Measurements from ENCODE around the gene RGS6. TPM values are rescaled to one million over a fixed set of nuclear protein-coding genes. Genes with fewer than 3 reads are reported as not detected.
A peak's percentile ranks its signal among the peaks of the same experiment; 100 is the strongest.

The RGS6 gene
- total and polyA plus RNA-seq, 2 of the 4 experiments (the other 2 are of a cell fraction) = not detected

DNA sequence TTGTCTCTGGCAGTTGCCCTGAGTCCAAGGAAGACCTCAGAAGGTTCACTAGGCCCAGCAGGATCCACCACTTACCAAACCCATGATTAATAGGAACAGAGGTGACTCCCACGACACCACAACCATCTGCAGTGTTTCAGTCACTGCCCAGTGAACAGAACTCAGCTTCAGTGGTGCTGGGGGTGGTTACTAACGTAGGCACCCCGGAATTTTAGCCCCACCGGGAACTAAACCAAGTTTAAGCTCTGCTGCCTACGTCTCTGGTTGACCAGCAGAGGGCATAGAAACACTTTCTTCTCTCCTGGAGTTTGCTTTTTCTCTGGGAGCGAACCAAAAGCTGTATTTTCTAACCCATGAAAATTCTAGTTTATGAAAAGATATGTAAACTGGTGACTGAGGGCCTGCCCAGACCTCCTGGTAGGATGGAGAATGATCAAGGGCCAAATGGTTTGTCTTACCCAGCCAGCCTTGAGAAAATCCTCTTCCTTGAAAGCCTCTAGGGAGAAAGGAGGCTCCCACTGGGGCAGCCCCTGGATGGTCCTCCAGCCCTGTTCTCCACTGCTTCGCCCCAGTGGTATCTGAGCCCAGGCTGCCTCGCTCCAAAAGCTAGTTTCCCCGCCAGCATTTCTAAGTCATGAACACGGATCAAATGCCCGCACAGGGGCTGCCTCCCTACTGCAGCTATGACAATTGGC is 581.9 kb downstream of the RGS6 start:
- H3K27me3 ChIP-seq (ENCODE audit: control insufficient read depth, insufficient read depth, low read length) = peaks cover 24% of the 10 kb centered on the region
- peak overlapping the region; percentile 57; the same call in 1 of the 2 replicates for H2BK120ac ChIP-seq (ENCODE audit: low read depth, low read length)
- 67% methylated on average over 2 of the region's 11 CpGs; no CpG with 5 or more reads in 1 of the 2 experiments for WGBS, 2 experiments (ENCODE audit: extremely low coverage in 2 of 2, insufficient read length in 1 of 2)
- H3K9me1 ChIP-seq (ENCODE audit: insufficient read depth, low read length) = no peaks in the 10 kb centered on the region
- H3K4me3 ChIP-seq (ENCODE audit: insufficient read depth, low read depth, low read length) = no peak overlapping the region
- no peak overlapping the region for H3K27ac ChIP-seq (ENCODE audit: insufficient read depth, low read length)
- no peaks in the 10 kb centered on the region for H3K79me1 ChIP-seq (ENCODE audit: low read depth in 1 of 2, low read length in 2 of 2)
- H2BK15ac ChIP-seq (ENCODE audit: low read depth, low read length) = peak overlapping the region; percentile 46; the same call in 1 of the 3 replicates
- ATAC-seq (ENCODE audit: low read depth) (peak; percentile 73), DNase-seq (peak; percentile 73)
- peak overlapping the region; percentile 73; the same call in 1 of the 2 replicates for H3K4ac ChIP-seq (ENCODE audit: low read depth, low read length)
- ChIA-PET POLR2A (ENCODE audit: unreplicated experiment) (interaction anchor here (0.6 to 1.0 kb wide), 2 partner anchors 434 to 558 kb away, joined by 3 to 4 read pairs; no protein-coding TSS in a partner anchor), CTCF (interaction anchor here (0.6 to 4.6 kb wide), 35 partner anchors 9 to 955 kb away, joined by 3 to 70 read pairs (median 4); partner anchors contain the start of gene DPF3)
- no peak overlapping the region for H4K91ac ChIP-seq (ENCODE audit: insufficient read depth, low read depth, low read length)
- peak overlapping the region; percentile 87 for H2AFZ ChIP-seq (replicated peaks; ENCODE audit: low read length, poor library complexity)
- H3K18ac ChIP-seq (ENCODE audit: low read depth, low read length) = no peak overlapping the region
- TF ChIP-seq POLR2A (IDR thresholded peaks at IDR 0.05; ENCODE audit: low read depth, low read length) (no peak), NFE2L2 (IDR thresholded peaks at IDR 0.05; ENCODE audit: low read depth, low read length) (no peak), MAZ (IDR thresholded peaks at IDR 0.05; ENCODE audit: borderline replicate concordance, low read depth, low read length) (no peak), SMC3 (IDR thresholded peaks at IDR 0.05; ENCODE audit: low read depth, low read length) (peak; percentile 91), RAD21 (IDR thresholded peaks at IDR 0.05; ENCODE audit: low read length) (peak; percentile 94), RFX5 (IDR thresholded peaks at IDR 0.05; ENCODE audit: low read depth, low read length) (no peak)
- TF ChIP-seq, protein P1, sequence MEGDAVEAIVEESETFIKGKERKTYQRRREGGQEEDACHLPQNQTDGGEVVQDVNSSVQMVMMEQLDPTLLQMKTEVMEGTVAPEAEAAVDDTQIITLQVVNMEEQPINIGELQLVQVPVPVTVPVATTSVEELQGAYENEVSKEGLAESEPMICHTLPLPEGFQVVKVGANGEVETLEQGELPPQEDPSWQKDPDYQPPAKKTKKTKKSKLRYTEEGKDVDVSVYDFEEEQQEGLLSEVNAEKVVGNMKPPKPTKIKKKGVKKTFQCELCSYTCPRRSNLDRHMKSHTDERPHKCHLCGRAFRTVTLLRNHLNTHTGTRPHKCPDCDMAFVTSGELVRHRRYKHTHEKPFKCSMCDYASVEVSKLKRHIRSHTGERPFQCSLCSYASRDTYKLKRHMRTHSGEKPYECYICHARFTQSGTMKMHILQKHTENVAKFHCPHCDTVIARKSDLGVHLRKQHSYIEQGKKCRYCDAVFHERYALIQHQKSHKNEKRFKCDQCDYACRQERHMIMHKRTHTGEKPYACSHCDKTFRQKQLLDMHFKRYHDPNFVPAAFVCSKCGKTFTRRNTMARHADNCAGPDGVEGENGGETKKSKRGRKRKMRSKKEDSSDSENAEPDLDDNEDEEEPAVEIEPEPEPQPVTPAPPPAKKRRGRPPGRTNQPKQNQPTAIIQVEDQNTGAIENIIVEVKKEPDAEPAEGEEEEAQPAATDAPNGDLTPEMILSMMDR (conservative IDR thresholded peaks at IDR 0.05; ENCODE audit: low read depth, low read length) = peak; percentile 92
- peak overlapping the region; percentile 19; the same call in 1 of the 2 replicates for H3K9ac ChIP-seq (ENCODE audit: low read depth, low read length)
- no peak overlapping the region for H3K23ac ChIP-seq (ENCODE audit: low read depth, low read length)
- H2BK20ac ChIP-seq (ENCODE audit: low read depth, low read length) = peak overlapping the region; percentile 64
- H4K8ac ChIP-seq (ENCODE audit: low read depth in 2 of 2, low read length in 2 of 2) = peak overlapping the region in 1 of 2 experiments; percentile 92; a peak in 2 of 4 replicates
- no peaks in the 10 kb centered on the region for H3K9me3 ChIP-seq (ENCODE audit: control insufficient read depth, insufficient read depth, low read length)
- H2AK5ac ChIP-seq (ENCODE audit: low read depth, low read length) = peak overlapping the region; percentile 72; the same call in 1 of the 2 replicates
- H4K20me1 ChIP-seq (ENCODE audit: insufficient read depth, low read length) = no peaks in the 10 kb centered on the region
- no peak overlapping the region for H3K14ac ChIP-seq (replicated peaks; ENCODE audit: low read depth, low read length)
- H3K4me1 ChIP-seq (ENCODE audit: control insufficient read depth, insufficient read depth, low read length) = peaks cover 5% of the 10 kb centered on the region
- H2AK9ac ChIP-seq (replicated peaks; ENCODE audit: low read depth, low read length, poor library complexity) = peak overlapping the region; percentile 66
- in situ Hi-C loops (cut with MboI; ENCODE audit: low sequenced_read_pairs) = loop anchor here (5.0 kb wide), 1 partner anchor 433 kb away; no protein-coding TSS in a partner anchor
- H3K56ac ChIP-seq (ENCODE audit: extremely low read depth, insufficient read depth, low read length) = 0 out of 2 replicates have a peak overlapping the region, but pooled peaks have one; percentile 29
- no peak overlapping the region for H3K4me2 ChIP-seq (ENCODE audit: low read depth, low read length)
- intact Hi-C loops (cut with micrococcal nuclease) = loop anchor here (1.0 to 10.0 kb wide), 2 partner anchors 211 to 434 kb away; no protein-coding TSS in a partner anchor
- no peak overlapping the region for H2BK5ac ChIP-seq (ENCODE audit: low read depth, low read length, poor library complexity, severe bottlenecking)
- dilution Hi-C loops (cut with HindIII; ENCODE audit: low sequenced_read_pairs, unreplicated experiment) = no loop called here
- no peak overlapping the region for H4K5ac ChIP-seq (ENCODE audit: low read depth, low read length)
- BruUV-seq (replicated peaks) = no TSS peak
- no peaks in the 10 kb centered on the region for H3K36me3 ChIP-seq (ENCODE audit: control insufficient read depth, insufficient read depth, low read length)
